SK-N-MC (cell line): Measurements from ENCODE around the gene UQCC5.
"Not testable (repeated sequence)": the region's sequence is repeated elsewhere in the genome, so short reads cannot be mapped to it uniquely, and the experiment has no call there.

Experiments
- DNase-seq: peaks from one replicate; pipeline ENCODE4 v3.0.0-alpha.2; 2011; ENCODE audit warnings: low read depth, low spot score
- H3K27ac ChIP-seq: fragments of 200-600 bp; sonication (generic); 2 replicates; pipeline ENCODE4 v1.5.1; 2016; ENCODE audit warnings: mixed run types
- H3K36me3 ChIP-seq: fragments of 200-600 bp; sonication (generic); 2 replicates; pipeline ENCODE4 v1.6.1; 2017; ENCODE audit warnings: antibody characterized with exemption, low read length, mixed read lengths; ENCODE audit not compliant: insufficient read depth
- H3K4me3 ChIP-seq: fragments of 200-600 bp; sonication (generic); 2 replicates; pipeline ENCODE4 v1.5.1; 2016
- H3K9ac ChIP-seq: fragments of 200-600 bp; sonication (generic); 2 replicates; pipeline ENCODE4 v1.8.0; 2017; ENCODE audit warnings: mixed run types, mixed read lengths; ENCODE audit not compliant: insufficient read length
- H3K9me3 ChIP-seq: fragments of 200-600 bp; sonication (generic); 2 replicates; pipeline ENCODE4 v1.6.1; 2017; ENCODE audit warnings: low read depth, mild to moderate bottlenecking, antibody characterized with exemption, low read length, moderate library complexity, mixed read lengths
- EZH2 ChIP-seq: fragments of 200-600 bp; sonication (generic); IDR thresholded peaks from one replicate; pipeline ENCODE4 v1.6.1; 2017; ENCODE audit warnings: antibody characterized with exemption
- FOXP2 ChIP-seq: optimal IDR thresholded peaks from 2 replicates; pipeline ENCODE3; 2011; ENCODE audit warnings: mild to moderate bottlenecking, moderate library complexity; ENCODE audit not compliant: insufficient read depth; ENCODE audit errors: extremely low read length, control extremely low read depth
- POLR2AphosphoS5 ChIP-seq: IDR thresholded peaks from 2 replicates; pipeline ENCODE4 v1.6.1; 2012; ENCODE audit warnings: mild to moderate bottlenecking, low read depth, low read length, borderline replicate concordance

Gene UQCC5

GRCh38 chr3:52524752-52525679 is 11.4 kb upstream of the UQCC5 start:
- no peaks in the 10 kb centered on the region for H3K9me3 ChIP-seq
- peak; percentile 5 for TF ChIP-seq FOXP2
- TF ChIP-seq EZH2: no peak
- no peak overlapping the region for H3K4me3 ChIP-seq
- no peak overlapping the region for H3K27ac ChIP-seq
- H3K36me3 ChIP-seq: no peaks in the 10 kb centered on the region; the same call in 1 of the 2 replicates
- H3K9ac ChIP-seq: no peak overlapping the region
- no peak for DNase-seq

GRCh38 chr3:52525680-52526561 is 10.5 kb upstream of the UQCC5 start:
- DNase-seq: no peak
- H3K4me3 ChIP-seq: no peak overlapping the region
- no peaks in the 10 kb centered on the region for H3K9me3 ChIP-seq
- no peaks in the 10 kb centered on the region; the same call in 1 of the 2 replicates for H3K36me3 ChIP-seq
- no peak overlapping the region for H3K9ac ChIP-seq
- H3K27ac ChIP-seq: 0 out of 2 replicates have a peak overlapping the region, but pooled peaks have one; percentile 25
- TF ChIP-seq FOXP2 (no peak), EZH2 (no peak), POLR2AphosphoS5 (no peak)

GRCh38 chr3:52526671-52527038 is 9.8 kb upstream of the UQCC5 start:
- H3K9me3 ChIP-seq, H3K9ac ChIP-seq, H3K36me3 ChIP-seq, H3K27ac ChIP-seq, DNase-seq, H3K4me3 ChIP-seq: not testable (repeated sequence)

GRCh38 chr3:52527039-52527731 is 9.2 kb upstream of the UQCC5 start:
- Histone ChIP-seq H3K27ac (no peak overlapping the region), H3K36me3 (no peaks in the 10 kb centered on the region; the same call in 1 of the 2 replicates), H3K9ac (no peak overlapping the region), H3K9me3 (no peaks in the 10 kb centered on the region), H3K4me3 (no peak overlapping the region)
- DNase-seq: no peak
- TF ChIP-seq EZH2: no peak
- no peak for TF ChIP-seq FOXP2

- no peaks in the 10 kb centered on the region; the same call in 1 of the 2 replicates for H3K36me3 ChIP-seq
Measured at GRCh38 chr3:52527732-52528585, 8.4 kb upstream of the UQCC5 start.

GRCh38 chr3:52528586-52529375 is 7.6 kb upstream of the UQCC5 start:
- Histone ChIP-seq H3K9ac (no peak overlapping the region), H3K27ac (no peak overlapping the region), H3K9me3 (no peaks in the 10 kb centered on the region), H3K36me3 (no peaks in the 10 kb centered on the region; the same call in 1 of the 2 replicates), H3K4me3 (no peak overlapping the region)
- DNase-seq: no peak
- TF ChIP-seq EZH2: no peak

More at GRCh38 chr3:52527732-52528585, 8.4 kb upstream of the UQCC5 start:
- Histone ChIP-seq H3K9ac (no peak overlapping the region), H3K27ac (no peak overlapping the region), H3K4me3 (no peak overlapping the region), H3K9me3 (no peaks in the 10 kb centered on the region)
- no peak for DNase-seq
- TF ChIP-seq POLR2AphosphoS5 (no peak), EZH2 (no peak), FOXP2 (no peak)

- Histone ChIP-seq H3K9ac (no peak overlapping the region), H3K4me3 (no peak overlapping the region), H3K9me3 (no peaks in the 10 kb centered on the region), H3K27ac (no peak overlapping the region), H3K36me3 (no peaks in the 10 kb centered on the region; the same call in 1 of the 2 replicates)
- no peak for TF ChIP-seq FOXP2
- TF ChIP-seq EZH2: no peak
- TF ChIP-seq POLR2AphosphoS5: no peak; the same call in 1 of the 2 replicates
- no peak for DNase-seq
Measured at GRCh38 chr3:52529376-52530333, 6.8 kb upstream of the UQCC5 start.
